Stimulated activated CD8-positive, alpha-beta memory T cell treated with anti-CD3 and anti-CD28 coated beads, Interleukin-15, amount 100 ng/mL, for 1 hour (primary cell): ENCODE results near the gene TKTL2.
A peak's percentile ranks its signal among the peaks of the same experiment; 100 is the strongest.

Experiments
- DNase-seq: peaks from one replicate; pipeline ENCODE4 v3.0.0-alpha.2; 2020; ENCODE audit warnings: low read depth

Gene TKTL2, protein sequence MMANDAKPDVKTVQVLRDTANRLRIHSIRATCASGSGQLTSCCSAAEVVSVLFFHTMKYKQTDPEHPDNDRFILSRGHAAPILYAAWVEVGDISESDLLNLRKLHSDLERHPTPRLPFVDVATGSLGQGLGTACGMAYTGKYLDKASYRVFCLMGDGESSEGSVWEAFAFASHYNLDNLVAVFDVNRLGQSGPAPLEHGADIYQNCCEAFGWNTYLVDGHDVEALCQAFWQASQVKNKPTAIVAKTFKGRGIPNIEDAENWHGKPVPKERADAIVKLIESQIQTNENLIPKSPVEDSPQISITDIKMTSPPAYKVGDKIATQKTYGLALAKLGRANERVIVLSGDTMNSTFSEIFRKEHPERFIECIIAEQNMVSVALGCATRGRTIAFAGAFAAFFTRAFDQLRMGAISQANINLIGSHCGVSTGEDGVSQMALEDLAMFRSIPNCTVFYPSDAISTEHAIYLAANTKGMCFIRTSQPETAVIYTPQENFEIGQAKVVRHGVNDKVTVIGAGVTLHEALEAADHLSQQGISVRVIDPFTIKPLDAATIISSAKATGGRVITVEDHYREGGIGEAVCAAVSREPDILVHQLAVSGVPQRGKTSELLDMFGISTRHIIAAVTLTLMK

DNA sequence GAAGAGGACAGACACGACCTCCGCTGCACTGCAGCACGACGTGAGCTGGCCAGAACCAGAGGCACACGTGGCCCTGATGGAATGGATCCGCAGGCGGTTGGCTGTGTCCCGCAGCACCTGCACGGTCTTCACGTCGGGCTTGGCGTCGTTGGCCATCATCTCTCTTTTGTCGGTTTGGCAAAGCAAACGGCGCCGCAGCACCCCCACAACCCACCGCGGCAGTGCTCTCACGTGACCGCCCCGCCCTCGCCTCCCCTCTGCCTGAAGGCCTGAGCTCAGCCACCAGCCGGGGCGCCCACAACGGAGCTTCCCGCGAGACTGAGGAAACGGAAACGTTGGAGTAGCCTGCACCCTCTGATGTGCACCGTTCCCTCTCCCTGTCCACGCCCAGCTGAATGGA is at the start of gene TKTL2:
Gene TKTL2, minus strand, starts transcription at position 179 of the 400 bp plus-strand sequence. Its CDS starts 20 bp downstream, at position 159.
- no peak for DNase-seq

- DNase-seq, result no peak
Observed at GRCh38 chr4:163515198-163515597, 41.6 kb upstream of the TKTL2 start.

DNA sequence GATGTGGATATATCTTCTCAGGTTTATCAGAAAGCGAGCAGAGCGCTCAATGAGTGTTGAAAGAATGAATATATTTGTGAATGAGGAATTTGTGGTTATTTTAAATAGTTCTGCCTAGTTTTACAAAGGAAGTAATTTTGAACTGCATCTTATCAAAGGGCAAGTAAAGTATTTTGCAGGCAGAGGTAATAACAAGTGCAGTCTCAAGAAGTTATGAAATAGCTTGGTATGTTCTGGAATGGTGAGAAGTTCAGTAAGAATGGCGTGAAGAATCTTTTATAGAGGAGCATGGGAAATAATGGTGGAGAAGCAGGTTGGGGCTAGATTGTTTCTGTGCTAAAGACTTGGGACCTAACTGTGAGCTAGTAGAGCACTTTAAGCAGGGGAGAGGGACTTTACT is 31.8 kb upstream of the TKTL2 start:
- DNase-seq, result no peak

DNA sequence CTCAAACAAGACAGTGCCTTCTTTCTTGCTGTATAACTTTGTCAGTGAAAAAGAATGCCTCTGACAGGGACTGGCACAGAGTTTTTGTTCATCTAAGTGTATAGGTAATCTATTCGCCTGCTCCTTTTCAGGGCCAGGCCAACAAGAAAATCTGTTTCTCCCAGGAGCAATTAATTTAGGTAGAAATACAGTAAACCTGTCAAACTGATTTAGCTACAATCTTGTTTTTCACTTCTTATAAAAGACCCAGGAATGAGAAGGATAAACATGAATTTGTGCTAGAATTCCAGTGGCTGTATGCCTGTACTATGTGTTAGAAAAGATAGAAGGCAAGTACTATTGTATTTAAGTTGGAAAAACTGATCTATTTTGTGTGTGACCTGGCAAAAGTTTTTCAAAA is 27.0 kb upstream of the TKTL2 start:
- DNase-seq, result no peak

GRCh38 chr4:163495900-163496299 is 22.3 kb upstream of the TKTL2 start:
- DNase-seq, result no peak

DNA sequence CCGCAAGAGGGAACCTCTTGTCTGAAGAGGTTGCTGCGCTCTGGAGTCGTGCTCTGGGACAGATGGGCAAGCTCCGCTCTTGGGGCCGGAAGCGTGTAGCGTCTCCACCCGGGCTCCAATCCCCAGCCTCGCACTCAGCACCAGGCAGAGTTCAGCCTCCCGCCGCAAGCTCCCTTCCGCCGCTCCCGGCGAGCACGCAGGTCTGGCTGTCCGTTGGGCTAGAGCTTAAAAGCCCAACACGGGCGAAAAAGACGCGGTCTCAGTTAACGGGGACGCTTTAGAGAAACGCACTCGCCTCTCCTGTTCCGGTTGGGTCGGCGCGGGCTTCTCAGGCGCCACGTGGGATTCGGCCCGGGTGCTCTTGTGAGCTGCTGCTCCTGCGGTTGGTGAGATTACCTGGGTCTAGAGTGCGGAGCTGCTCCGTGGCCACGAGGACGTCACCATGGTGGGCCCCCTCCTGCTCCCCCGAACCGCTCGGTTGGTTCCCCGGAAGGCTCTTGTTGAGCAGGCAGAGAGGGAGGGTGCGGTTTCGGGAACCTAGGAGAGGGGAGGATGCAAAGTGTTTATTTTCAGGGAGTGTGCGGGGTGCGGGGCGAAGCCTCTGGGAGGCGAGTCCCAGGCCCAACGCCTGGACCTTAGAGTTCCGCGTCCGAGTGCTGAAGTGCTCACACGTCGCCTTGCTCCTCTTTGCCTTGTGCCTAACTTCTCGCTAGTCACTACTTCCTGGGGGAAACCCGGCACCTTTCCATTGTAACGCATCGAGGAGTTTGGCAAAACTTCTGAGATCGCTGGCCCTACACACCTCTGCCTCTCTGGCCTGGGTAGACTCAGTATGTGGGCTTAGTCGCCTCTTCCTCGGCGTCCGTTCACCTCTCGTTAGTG is 21.0 kb upstream of the TKTL2 start, which contains the start of gene TMA16:
Gene TMA16, plus strand, starts transcription at position 331 of the 882 bp plus-strand sequence. Its CDS starts 112 bp downstream, at position 443.
- peak; percentile 55 for DNase-seq

DNA sequence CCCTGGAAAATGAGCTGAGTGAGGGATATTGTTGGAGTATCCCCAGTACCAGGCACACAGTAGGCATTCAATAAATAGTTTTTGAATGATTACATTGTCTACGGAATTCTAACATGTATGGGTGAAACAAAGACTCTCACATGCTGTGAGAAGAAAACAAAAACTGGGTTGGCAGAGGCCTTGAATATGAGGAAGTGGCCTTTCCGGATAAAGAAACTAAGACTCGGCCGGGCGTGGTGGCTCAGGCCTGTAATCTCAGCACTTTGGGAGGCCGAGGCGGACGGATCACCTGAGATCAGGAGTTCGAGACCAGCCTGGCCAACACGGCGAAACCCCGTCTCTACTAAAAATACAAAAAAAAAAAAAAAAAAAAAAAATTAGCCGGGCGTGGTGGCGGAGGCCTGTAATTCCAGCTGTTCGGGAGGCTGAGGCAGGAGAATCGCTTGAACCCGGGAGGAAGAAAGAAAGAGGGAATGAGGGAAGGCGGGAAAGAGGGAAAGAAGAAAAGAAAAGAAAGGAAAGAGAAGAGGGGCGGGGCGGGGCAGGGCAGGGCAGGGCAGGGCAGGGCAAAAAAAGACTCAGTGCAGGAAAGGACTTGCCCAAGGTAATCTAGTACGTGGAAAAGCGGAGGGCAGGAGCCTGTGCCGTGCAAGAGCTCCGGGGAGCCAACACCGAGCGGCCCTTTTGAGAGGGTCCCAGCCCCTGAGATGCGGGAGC is 20.2 kb upstream of the TKTL2 start:
- no peak for DNase-seq

- DNase-seq, result no peak
Observed at GRCh38 chr4:163492951-163493504, 19.5 kb upstream of the TKTL2 start.

DNA sequence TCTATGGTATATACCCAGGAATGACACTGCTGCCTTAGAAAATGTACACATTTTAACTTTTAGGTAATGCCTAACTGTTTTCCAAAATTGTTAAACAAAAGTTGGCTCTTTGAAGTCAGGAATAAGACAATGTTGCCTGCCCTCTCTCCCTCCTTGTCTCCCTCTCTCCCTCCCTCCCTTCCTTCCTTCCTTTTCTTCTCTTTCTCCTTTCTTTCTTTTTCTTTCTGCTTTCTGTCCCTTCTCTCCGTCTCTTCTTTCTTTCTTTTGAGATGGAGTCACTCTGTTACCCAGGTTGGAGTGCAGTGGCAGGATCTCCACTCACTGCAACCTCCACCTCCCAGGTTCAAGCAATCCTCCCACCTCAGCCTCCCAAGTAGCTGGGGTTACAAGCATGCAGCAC is 16.4 kb upstream of the TKTL2 start:
- no peak for DNase-seq

GRCh38 chr4:163486321-163486720 is 12.8 kb upstream of the TKTL2 start:
- no peak for DNase-seq

- DNase-seq, result no peak
Observed at GRCh38 chr4:163485589-163485988, 12.0 kb upstream of the TKTL2 start.

DNA sequence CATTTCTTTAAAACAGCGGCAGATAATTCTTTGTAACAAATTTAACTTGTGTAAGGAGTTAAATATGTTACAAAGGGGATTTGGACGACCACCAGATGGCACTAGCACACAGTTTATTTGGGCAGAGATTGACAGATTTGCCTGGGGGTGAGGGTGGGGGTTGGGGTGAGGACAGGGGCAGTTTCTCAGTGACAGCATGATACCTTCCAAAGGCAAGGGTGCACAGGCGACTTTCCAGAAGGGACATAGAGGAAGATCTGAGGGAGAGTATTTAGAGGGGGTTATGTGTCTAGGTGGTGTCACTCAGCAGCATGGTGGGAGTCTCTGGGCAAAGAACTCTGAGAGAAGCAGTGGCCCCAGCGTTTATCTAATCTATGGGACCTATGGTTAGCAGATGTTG is 11.4 kb upstream of the TKTL2 start:
- peak; percentile 34 for DNase-seq

DNA sequence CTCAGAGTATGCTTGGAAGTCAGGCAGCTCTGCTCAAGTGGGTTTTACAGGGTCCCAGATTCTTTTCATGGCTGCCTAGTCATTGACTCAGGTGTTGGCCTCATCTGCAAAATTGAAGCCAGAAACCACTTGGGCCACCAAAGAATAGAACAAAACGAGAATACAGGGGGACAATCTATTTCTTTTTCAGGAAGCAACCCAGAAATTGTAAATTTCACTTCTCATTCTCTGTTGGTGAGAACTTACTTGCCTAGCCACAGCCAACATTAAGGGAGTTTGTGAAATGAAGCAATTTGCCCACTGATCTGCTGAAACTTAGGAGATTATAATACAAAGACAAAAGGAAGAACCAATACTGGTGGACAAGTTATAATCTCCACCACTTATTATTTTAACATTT is 8.6 kb upstream of the TKTL2 start:
- no peak for DNase-seq

GRCh38 chr4:163476761-163477438 is 3.3 kb upstream of the TKTL2 start:
- no peak for DNase-seq

DNA sequence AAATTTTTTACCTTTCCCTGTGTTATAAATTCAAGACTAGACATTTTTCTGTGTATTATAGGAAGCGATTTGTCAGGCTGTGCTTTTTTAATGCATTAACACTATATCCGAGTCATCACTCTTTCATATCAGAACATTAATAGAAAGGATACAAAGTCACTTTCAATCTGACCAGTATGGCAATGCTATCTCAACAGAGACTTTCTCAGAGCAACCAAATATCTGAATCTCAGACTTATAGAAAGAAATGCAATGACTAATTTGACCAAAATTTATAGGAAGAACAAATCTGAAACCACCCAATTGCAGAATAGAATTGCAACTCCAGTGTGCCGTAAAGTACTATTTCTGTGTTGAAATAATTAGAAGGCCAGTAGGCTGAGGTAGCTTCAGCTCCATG is 473 bp upstream of the TKTL2 start:
- DNase-seq, result no peak

- DNase-seq, result no peak
Observed at GRCh38 chr4:163473130-163473529, 424 bp downstream of the TKTL2 start.

DNA sequence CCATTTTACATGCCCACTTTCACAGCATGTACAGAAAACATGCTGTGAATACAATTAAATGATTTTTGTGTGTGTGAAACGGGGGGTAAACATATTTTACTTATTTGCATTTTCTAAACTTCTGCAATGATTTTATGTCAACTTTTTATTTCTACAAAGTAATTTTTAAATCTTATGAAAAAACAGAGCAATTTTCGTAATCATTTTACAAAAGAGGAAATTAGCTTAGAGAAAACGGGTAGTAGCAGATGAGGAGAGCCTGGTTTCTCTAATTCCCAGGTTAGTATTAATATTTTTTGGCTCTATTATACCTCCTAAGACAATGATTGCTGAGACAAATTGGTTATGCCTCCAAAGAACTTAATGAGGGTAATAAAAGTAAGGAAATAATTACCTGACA is 3.2 kb downstream of the TKTL2 start:
- DNase-seq, result no peak

DNA sequence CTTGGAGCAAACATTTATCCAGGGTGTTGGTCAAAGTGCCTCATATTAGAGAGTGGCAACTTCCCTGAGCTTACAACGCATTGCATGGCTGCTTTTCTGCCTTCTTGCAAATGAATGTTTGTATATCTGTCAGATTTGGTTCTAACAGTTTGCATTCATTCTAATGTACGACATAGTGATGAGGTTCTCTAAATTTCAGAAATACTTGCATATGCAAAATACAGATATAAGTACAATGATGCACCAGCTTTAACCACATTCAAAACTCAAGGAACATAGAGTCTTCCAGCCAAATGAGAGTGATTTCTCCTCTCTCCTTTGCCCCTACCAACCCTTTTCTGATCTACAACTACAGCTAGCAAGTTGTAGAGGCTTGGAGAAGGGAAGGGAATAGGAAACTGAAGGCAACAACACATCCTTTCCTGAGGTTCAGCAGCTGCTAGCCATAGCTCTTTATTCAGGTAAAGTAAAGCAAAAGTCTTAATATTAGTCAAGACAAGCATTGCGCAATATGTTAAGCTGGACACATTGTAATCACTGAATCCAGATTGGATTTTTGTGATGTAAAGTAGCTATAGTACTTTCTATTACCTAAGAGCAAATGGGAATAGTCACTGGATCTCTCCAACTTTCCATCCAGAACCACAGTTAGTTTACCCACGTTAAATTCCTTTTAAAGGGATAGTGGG is 6.3 kb downstream of the TKTL2 start:
- no peak for DNase-seq

- DNase-seq, result no peak
Observed at GRCh38 chr4:163462556-163462955, 11.0 kb downstream of the TKTL2 start.

- no peak for DNase-seq
Observed at GRCh38 chr4:163448540-163449203, 24.9 kb downstream of the TKTL2 start.
